ENCODE results near the gene MORF4L1. TPM values are rescaled to one million over a fixed set of nuclear protein-coding genes. Genes with fewer than 3 reads are reported as not detected.

The MORF4L1 gene
- total RNA-seq, 2 donors from 2014 or later = 151 to 304 TPM

GRCh38 chr15:78921940-78922339, 49.2 kb downstream of the MORF4L1 start:
- intact Hi-C loops (cut with DNase I) = no loop called here
- H3K4me1 ChIP-seq (replicated peaks) = no peaks in the 10 kb centered on the region
- DNase-seq (ENCODE audit: low spot score) = no peak
- peak overlapping the region in 1 of 2 donors; percentile 43 for H3K27ac ChIP-seq
- H3K4me3 ChIP-seq = no peak overlapping the region
- no peaks in the 10 kb centered on the region for H3K36me3 ChIP-seq
- WGBS = 89% methylated on average over 14 of the region's 14 CpGs
- TF ChIP-seq POLR2A (IDR thresholded peaks at IDR 0.05) (no peak), POLR2AphosphoS5 (IDR thresholded peaks at IDR 0.05) (no peak), CTCF (IDR thresholded peaks at IDR 0.05) (no peak)
- no peaks in the 10 kb centered on the region for H3K27me3 ChIP-seq (replicated peaks; ENCODE audit: insufficient read depth)
- H3K9me3 ChIP-seq = no peaks in the 10 kb centered on the region

GRCh38 chr15:78922527-78922926, 49.8 kb downstream of the MORF4L1 start:
- intact Hi-C loops (cut with DNase I) = no loop called here
- H3K27me3 ChIP-seq (replicated peaks; ENCODE audit: insufficient read depth) = no peaks in the 10 kb centered on the region
- H3K9me3 ChIP-seq = no peaks in the 10 kb centered on the region
- TF ChIP-seq POLR2A (IDR thresholded peaks at IDR 0.05) (no peak), POLR2AphosphoS5 (IDR thresholded peaks at IDR 0.05) (no peak), CTCF (IDR thresholded peaks at IDR 0.05) (no peak)
- H3K36me3 ChIP-seq = no peaks in the 10 kb centered on the region
- no peaks in the 10 kb centered on the region for H3K4me1 ChIP-seq (replicated peaks)
- 42% methylated on average over 7 of the region's 7 CpGs for WGBS
- H3K27ac ChIP-seq = peak overlapping the region; percentile 26 to 43
- no peak overlapping the region for H3K4me3 ChIP-seq
- DNase-seq (ENCODE audit: low spot score) = no peak

- peak overlapping the region; percentile 26 to 43 for H3K27ac ChIP-seq
- intact Hi-C loops (cut with DNase I) = no loop called here
- DNase-seq (ENCODE audit: low spot score) = no peak
- H3K36me3 ChIP-seq = no peaks in the 10 kb centered on the region
- TF ChIP-seq POLR2AphosphoS5 (IDR thresholded peaks at IDR 0.05) (no peak), POLR2A (IDR thresholded peaks at IDR 0.05) (no peak), CTCF (IDR thresholded peaks at IDR 0.05) (no peak)
- H3K9me3 ChIP-seq = no peaks in the 10 kb centered on the region
- WGBS = 53% methylated on average over 7 of the region's 7 CpGs
- H3K4me1 ChIP-seq (replicated peaks) = no peaks in the 10 kb centered on the region
- no peaks in the 10 kb centered on the region for H3K27me3 ChIP-seq (replicated peaks; ENCODE audit: insufficient read depth)
- H3K4me3 ChIP-seq = no peak overlapping the region
These were observed 50.3 kb downstream of the MORF4L1 start for GRCh38 chr15:78923015-78923414.

GRCh38 chr15:78923480-78924360, 51.0 kb downstream of the MORF4L1 start:
- no peak for DNase-seq (ENCODE audit: low spot score)
- H3K27me3 ChIP-seq (replicated peaks; ENCODE audit: insufficient read depth) = no peaks in the 10 kb centered on the region
- no peaks in the 10 kb centered on the region for H3K4me1 ChIP-seq (replicated peaks)
- no peaks in the 10 kb centered on the region for H3K9me3 ChIP-seq
- H3K4me3 ChIP-seq = no peak overlapping the region
- no peak overlapping the region for H3K27ac ChIP-seq
- intact Hi-C loops (cut with DNase I) = no loop called here
- TF ChIP-seq POLR2A (IDR thresholded peaks at IDR 0.05) (no peak), POLR2AphosphoS5 (IDR thresholded peaks at IDR 0.05) (no peak), CTCF (IDR thresholded peaks at IDR 0.05) (no peak)
- WGBS = 69% methylated on average over 16 of the region's 18 CpGs
- H3K36me3 ChIP-seq = no peaks in the 10 kb centered on the region

All from prostate gland (tissue), 2 donors.